CD1c-positive myeloid dendritic cell (primary cell): ENCODE data around the gene GABRD.

Source experiments
- DNase-seq: peaks from one replicate; pipeline ENCODE4 v3.0.0-alpha.2; 2016; ENCODE audit errors: extremely low spot score

The GABRD gene

GRCh38 chr1:2018217-2019171 is 651 bp upstream of the GABRD start:
- no peak for DNase-seq

DNA sequence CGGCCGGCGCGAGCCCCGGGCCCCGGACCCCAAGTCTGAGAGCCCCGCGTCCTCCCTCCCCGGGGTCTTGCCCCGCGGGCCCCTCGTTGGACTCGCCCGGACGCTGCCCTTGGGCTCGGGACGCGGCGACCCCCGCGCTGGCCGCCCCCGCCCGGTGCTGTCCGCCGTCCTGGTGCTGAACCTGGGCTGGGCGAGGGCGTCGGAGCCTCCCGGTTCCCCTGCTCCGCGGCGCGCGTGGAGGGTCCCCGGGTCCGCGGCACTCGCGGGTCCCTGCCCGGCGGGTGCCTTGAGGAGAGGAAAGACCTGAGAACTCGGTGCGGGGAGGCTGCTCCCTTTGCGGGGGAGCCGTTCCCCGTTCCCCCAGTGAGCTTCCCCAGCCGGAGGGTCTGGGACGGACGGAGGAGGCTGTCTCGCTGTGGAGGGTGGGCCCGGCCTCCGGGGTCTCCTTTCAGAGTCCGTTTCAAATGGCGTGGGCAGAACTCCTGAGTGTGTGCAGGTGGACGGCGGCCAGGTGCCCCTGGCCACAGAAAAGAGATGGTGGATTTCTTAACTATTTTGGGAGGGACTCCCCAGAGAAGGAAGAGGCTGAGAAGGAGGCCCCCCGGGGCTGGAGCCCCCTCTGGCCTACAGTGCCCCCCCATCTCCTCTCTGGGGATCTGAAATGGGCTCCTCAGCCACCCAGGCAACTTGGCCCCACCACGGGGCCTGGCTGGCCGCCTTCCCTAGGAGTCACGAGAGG is 595 bp downstream of the GABRD start:
- no peak for DNase-seq

GRCh38 chr1:2020310-2020655 is 1.1 kb downstream of the GABRD start:
- DNase-seq = no peak

DNA sequence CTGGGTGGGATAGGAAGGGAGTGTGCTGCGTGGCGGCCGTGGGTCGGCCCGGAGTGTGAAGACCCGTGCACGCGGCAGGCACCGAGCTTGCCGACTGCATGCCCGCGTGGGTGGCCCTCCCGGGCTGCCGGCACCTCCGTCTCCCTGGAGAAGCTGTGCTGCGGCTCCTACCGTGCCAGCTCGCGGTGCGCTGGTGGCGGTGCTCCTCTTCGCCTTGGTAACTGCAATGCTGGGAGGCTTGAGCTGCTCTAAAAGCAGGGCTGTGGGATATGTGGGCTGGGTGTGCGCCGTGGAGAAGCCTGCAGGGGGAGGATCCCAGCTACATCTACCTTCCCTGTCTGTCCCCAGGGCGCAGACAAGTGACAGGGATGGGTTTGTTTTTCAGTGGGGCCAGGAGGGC is 2.4 kb downstream of the GABRD start:
- no peak for DNase-seq

DNA sequence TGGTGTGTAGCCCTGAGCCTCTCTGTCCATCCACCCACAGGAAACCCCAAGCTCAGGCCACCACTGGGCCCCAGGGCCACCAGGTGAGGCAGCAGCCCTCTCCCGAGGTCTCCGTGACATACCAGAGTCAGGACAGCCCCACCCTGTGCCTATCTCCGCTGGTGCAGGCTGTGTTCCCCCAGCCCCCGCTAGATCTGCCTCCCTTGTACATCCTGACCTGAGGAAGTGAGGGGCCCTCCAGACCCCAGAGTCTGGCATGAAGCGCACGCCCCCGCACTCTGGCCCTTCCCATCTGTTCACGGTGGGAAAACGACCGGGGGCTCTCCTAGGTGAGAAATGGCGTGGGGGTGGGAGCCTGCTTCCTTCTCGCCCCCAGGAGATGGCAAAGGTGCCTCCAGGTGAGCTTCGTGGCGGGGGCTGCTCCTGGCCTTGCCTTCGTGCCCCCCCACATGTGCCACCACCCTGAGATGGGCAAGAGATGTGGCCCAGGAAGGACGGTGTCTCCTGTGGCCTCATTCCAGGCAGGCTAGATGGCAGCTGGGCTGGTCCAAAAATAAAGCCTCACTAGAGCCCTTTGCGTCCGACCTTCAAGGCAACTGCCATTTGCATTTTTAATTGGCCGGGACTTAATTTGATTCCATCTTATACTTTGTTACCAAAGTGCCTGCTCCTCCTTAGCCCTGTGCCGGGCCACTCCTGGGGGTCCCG is 3.1 kb downstream of the GABRD start:
- DNase-seq = no peak

DNA sequence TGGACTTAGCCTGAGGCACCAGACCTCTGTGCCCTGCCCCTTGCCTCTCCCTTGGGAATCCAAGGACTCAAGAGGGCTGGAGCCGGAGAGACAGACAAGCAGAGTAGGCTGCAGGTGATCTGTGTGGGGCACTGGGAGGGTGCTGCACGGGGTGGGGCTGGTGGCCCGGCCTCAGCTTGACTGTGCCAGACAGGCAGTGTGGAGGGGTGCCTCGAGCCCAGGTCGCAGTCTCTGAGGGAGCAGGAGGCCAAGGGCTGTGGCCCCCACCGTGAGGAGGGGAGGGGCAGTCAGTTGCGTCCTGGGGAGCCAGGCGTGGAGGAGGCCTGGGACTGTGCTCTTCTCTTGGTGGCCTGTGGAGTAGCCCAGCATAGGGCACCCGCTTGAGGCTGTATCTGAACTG is 4.0 kb downstream of the GABRD start:
- DNase-seq = no peak

GRCh38 chr1:2024451-2024850 is 5.3 kb downstream of the GABRD start:
- no peak for DNase-seq

- no peak for DNase-seq
Measured at GRCh38 chr1:2024887-2025286, 5.7 kb downstream of the GABRD start.

DNA sequence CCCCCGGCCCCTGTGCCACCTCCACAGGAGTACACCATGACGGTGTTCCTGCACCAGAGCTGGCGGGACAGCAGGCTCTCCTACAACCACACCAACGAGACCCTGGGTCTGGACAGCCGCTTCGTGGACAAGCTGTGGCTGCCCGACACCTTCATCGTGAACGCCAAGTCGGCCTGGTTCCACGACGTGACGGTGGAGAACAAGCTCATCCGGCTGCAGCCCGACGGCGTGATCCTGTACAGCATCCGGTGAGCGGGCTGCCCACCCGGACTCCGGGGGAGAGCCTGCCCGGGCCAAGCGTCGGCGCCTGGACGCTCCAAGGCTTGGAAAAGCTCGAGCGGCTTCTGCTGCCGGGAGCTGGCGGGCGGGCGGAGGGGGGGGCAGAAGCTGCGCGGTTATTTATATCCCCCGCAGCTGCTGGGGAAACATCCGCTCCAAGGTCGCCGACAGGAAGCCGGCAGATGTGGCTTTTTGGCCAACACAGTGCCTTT is 6.4 kb downstream of the GABRD start:
- DNase-seq = no peak

DNA sequence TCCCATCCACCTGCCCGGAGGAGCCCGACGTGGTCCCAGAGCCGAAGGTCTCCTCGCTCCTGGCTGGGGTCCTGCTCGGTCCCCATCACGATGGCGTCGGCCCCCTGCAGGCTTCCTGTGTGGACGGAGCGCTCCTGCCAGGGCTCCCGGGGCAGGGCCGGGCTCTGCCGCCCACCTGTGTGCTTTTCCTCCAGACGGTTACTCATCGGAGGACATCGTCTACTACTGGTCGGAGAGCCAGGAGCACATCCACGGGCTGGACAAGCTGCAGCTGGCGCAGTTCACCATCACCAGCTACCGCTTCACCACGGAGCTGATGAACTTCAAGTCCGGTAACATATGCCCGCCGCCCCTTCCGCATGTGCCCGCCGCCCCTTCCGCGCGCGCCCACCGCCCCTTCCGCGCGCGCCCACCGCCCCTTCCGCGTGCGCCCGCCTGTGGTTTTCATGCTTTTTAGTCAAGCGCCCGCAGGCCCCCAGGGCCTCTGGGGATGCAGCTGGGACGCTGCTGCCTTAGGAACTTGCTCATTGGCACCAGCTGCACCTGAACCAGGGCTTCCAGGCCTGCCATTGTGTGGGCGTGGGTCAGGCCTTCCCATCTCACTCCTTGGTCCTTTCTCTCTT is 8.9 kb downstream of the GABRD start:
- no peak for DNase-seq

GRCh38 chr1:2028870-2029560 is 9.9 kb downstream of the GABRD start:
- DNase-seq = no peak

- no peak for DNase-seq
Measured at GRCh38 chr1:2029561-2029960, 10.4 kb downstream of the GABRD start.

- DNase-seq = no peak
Measured at GRCh38 chr1:2030076-2030871, 11.1 kb downstream of the GABRD start.

DNA sequence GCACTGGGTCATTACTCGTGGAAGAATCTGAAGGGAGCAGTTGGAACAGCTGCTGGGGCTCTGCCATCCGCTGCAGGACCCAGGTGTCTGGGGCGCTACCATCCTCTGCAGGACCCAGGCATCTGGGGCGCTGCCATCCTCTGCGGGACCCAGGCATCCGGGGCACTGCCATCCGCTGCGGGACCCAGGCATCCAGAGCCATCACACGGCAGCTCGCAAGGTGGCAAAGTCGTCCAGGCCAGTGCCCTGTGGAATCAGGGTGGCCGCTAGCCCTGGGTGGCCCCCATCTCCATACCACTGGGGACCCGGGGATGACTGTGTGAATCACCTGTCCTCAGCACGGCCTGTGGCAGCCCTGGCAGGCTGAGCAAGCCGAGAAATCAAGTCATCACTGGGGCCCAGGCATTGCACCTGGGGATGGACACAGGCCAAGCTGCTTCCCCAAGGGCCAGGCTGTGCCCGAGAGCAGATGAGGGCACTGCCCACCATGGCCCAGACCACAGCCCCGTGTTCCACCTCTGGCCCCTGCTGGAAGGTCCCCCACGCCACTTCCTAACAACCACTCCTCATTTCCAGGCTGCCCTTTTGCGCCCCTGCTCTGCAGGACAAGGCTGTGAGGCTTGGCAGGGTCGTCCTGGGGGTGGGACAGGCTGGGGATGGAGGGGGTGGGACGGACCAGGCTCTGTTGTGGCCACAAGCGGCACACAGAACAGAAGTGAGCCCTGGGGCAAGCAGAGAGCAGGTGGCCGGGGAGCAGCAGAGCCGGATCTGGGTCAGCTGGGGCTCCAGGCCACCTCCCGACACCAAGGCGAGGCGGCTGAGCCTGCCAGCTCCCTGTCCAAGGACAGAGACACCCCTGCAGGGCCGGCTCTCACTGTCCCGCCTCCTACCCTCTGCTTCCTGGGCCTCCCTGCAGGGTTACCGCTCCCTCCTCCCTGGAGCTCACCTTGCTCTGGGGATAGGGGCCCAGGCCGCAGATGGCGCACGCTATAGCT is 12.7 kb downstream of the GABRD start:
- no peak for DNase-seq

DNA sequence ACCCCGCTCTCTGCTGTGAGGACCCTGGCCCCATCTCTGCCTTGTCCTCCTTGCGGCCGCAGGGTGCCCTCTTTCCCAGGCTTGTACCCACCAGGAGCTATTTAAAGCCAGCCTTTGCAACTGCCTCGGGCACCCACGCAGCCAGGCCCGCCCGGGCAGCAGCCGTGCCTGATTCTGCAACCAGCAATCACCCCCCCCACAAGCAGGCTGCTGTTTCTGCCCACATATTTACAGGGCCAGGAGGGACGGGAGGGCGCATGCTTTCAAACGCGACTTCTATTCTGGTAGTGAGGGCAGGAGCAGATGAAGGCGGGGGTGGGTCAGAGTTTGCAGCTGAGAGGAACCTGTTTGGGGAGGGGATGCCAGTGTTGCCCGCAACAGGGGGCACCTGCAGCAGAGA is 13.6 kb downstream of the GABRD start:
- no peak for DNase-seq

DNA sequence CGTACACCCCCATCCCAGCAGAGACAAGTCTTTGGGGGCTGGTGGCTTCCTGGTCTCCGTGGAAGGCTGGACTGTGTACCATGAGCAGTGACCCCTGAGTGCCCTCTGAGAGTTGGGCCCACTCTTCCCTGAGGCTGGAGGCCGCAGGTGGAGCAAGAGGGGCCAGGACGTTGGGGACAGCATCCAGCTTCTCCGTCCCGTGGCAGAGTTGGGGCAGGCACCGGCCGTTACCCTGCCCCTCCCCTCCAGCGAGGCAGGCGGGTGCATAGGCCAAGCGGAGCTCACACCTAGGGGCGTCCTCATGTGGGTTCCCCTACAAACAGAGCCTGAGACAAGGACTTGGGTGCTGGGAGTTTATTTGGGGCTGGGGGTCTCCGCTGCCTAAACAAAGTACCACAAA is 14.0 kb downstream of the GABRD start:
- no peak for DNase-seq

GRCh38 chr1:2036287-2036686 is 17.1 kb downstream of the GABRD start:
- DNase-seq = no peak

GRCh38 chr1:2037314-2037979 is 18.3 kb downstream of the GABRD start:
- DNase-seq = no peak

DNA sequence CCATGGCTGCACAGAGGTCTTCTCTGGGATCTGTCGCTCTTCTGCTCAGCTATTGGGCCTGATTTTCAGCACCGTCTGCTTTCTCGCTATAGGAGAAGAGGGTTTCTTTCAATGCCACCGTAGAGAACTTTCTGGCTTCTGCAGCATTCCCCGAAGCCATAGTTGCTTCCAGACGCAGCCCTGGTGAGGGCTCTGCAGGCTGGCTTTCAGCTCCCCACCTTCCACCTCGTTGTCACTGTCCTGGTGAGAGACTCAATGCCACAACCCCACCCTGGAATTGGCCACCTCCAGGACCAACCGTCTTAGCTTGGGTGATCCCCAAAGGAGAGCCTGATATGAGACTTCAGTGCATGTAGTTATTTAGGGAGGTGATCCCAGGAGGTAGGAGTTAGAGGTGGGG is 19.1 kb downstream of the GABRD start:
- no peak for DNase-seq
